B cell (primary cell): ENCODE data around the gene POMT2. TPM values are rescaled to one million over a fixed set of nuclear protein-coding genes. Genes with fewer than 3 reads are reported as not detected.

Experiments used
- ATAC-seq: fragments of 200-7000 bp; cut with Tn5 transposase; one replicate; pipeline ENCODE4 v1.10.0; 2021; ENCODE audit warnings: low read depth, mild to moderate bottlenecking, moderate number of reproducible peaks, moderate library complexity
- CTCF ChIA-PET: fragments of 350-600 bp; sonication (Branson Sonifier 250); formaldehyde crosslinking; loops from one replicate; lab custom pipeline; 2021; ENCODE audit warnings: antibody characterized with exemption, inconsistent platforms; lab: Charles Lee
- POLR2A ChIA-PET: fragments of 350-600 bp; sonication (Branson Sonifier 250); formaldehyde crosslinking; loops from one replicate; lab custom pipeline; 2021; ENCODE audit warnings: antibody characterized with exemption; lab: Charles Lee
- DNase-seq: peaks from one replicate; pipeline ENCODE4 v3.0.0; 2013
- H2AFZ ChIP-seq: 2 replicates; pipeline ENCODE4 v1.6.1; 2012; ENCODE audit warnings: mild to moderate bottlenecking, low read depth, low read length; ENCODE audit not compliant: insufficient read depth, poor library complexity, severe bottlenecking
- H3K27ac ChIP-seq, 2 donors: 1 replicate in 1 of 2; 2 replicates in 1 of 2; pipeline ENCODE4 v1.5.1; 2012 to 2013; ENCODE audit warnings: low read length in 2 of 2, mild to moderate bottlenecking in 2 of 2, moderate library complexity in 1 of 2
- H3K27me3 ChIP-seq, 4 experiments: fragments of 200-600 bp in 1 of 4; sonication (generic) in 1 of 4; replicated peaks in 1 of 4; 1 replicate in 2 of 4; 2 replicates in 2 of 4; pipeline versions ENCODE4 v1.6.1 to v1.7.0; 2013 to 2016; ENCODE audit warnings: low read length in 3 of 4, mild to moderate bottlenecking in 2 of 4, mixed read lengths in 1 of 4, moderate library complexity in 1 of 4; ENCODE audit not compliant: insufficient read depth in 4 of 4, control insufficient read depth in 3 of 4; ENCODE audit errors: control extremely low read depth in 1 of 4
- H3K36me3 ChIP-seq, 2 experiments: replicated peaks in 1 of 2; 1 replicate in 1 of 2; 2 replicates in 1 of 2; pipeline versions ENCODE4 v1.6.1 to v1.7.1; 2013; ENCODE audit warnings: low read length in 1 of 2; ENCODE audit not compliant: insufficient read depth in 2 of 2, control insufficient read depth in 1 of 2; ENCODE audit errors: control extremely low read depth in 1 of 2, extremely low read depth in 1 of 2
- H3K4me1 ChIP-seq, 2 donors: fragments of 200-600 bp in 1 of 2; sonication (generic) in 1 of 2; 1 replicate in 1 of 2; 2 replicates in 1 of 2; pipeline versions ENCODE4 v1.5.1 to v1.6.1; 2013 to 2017; ENCODE audit warnings: low read length in 2 of 2; ENCODE audit not compliant: control insufficient read depth in 2 of 2, insufficient read depth in 2 of 2
- H3K4me2 ChIP-seq: replicated peaks from 2 replicates; pipeline ENCODE3; 2012; ENCODE audit warnings: mild to moderate bottlenecking, low read depth, low read length; ENCODE audit not compliant: poor library complexity, severe bottlenecking
- H3K4me3 ChIP-seq, 5 experiments: fragments of 200-600 bp in 1 of 5; sonication (generic) in 1 of 5; 1 replicate in 3 of 5; 2 replicates in 2 of 5; pipeline versions ENCODE4 v1.5.1 to v1.7.0; 2011 to 2016; ENCODE audit warnings: low read length in 4 of 5, mild to moderate bottlenecking in 4 of 5, low read depth in 2 of 5, control low read depth in 1 of 5, moderate library complexity in 1 of 5; ENCODE audit not compliant: insufficient read depth in 1 of 5; ENCODE audit errors: control extremely low read depth in 1 of 5, extremely low read depth in 1 of 5
- H3K79me2 ChIP-seq: fragments of 200-600 bp; sonication (generic); one replicate; pipeline ENCODE4 v1.6.0; 2016; ENCODE audit warnings: low read length; ENCODE audit not compliant: control insufficient read depth, insufficient read depth
- H3K9ac ChIP-seq: fragments of 200-600 bp; sonication (generic); 2 replicates; pipeline ENCODE4 v1.6.1; 2017; ENCODE audit warnings: mild to moderate bottlenecking, low read length, moderate library complexity
- H3K9me3 ChIP-seq, 3 donors: one replicate each; pipeline versions ENCODE4 v1.6.1 to v1.7.1; 2013; ENCODE audit warnings: low read length in 2 of 3; ENCODE audit not compliant: control insufficient read depth in 2 of 3, insufficient read depth in 1 of 3; ENCODE audit errors: control extremely low read depth in 1 of 3
- H4K20me1 ChIP-seq: 2 replicates; pipeline ENCODE4 v1.6.0; 2012; ENCODE audit warnings: mild to moderate bottlenecking, low read length; ENCODE audit not compliant: insufficient read depth, control insufficient read depth, poor library complexity, severe bottlenecking
- H3K27ac Mint-ChIP-seq: one replicate; pipeline ENCODE4 v1.8.0; 2021; ENCODE audit warnings: mixed read lengths
- H3K27me3 Mint-ChIP-seq: one replicate; pipeline ENCODE4 v1.8.0; 2021; ENCODE audit warnings: mixed read lengths
- H3K4me1 Mint-ChIP-seq: one replicate; pipeline ENCODE4 v1.8.0; 2021; ENCODE audit warnings: mixed read lengths
- H3K4me3 Mint-ChIP-seq: one replicate; pipeline ENCODE4 v1.8.0; 2021; ENCODE audit warnings: mixed read lengths
- H3K9me3 Mint-ChIP-seq: one replicate; pipeline ENCODE4 v1.8.0; 2022; ENCODE audit warnings: mixed read lengths; ENCODE audit not compliant: insufficient read depth
- CTCF ChIP-seq: fragments of 200-600 bp; IDR thresholded peaks from one replicate; pipeline ENCODE4 v1.8.0; 2022; ENCODE audit warnings: antibody characterized with exemption, mild to moderate bottlenecking
- EZH2 ChIP-seq: IDR thresholded peaks from 2 replicates; pipeline ENCODE4 v1.6.1; 2012; ENCODE audit warnings: borderline replicate concordance, low read depth, mild to moderate bottlenecking, moderate library complexity, low read length; ENCODE audit not compliant: insufficient read depth, poor library complexity, severe bottlenecking
- WGBS: methylation state at CpG from one replicate; pipeline ENCODE4 v1.1.5; 2013; ENCODE audit warnings: missing lambda C conversion rate; ENCODE audit not compliant: insufficient coverage; 5-methylcytosine and 5-hydroxymethylcytosine counted together
- intact Hi-C: fragments of 100-400 bp; cut with micrococcal nuclease; formaldehyde crosslinking; loops from one replicate; pipeline ENCODE4 v1.10.0; 2022
- polyA plus RNA-seq: library from polyadenylated mRNA; depleted of rRNA; stranded (reverse); fragments of >200 nt; gene quantifications from 2 replicates; pipeline ENCODE4 v1.2.3, GENCODE V29; 2012
- total RNA-seq, 2 donors: library from RNA; stranded (reverse); fragments of 120-200 nt in 1 of 2; gene quantifications; 1 replicate in 1 of 2; 2 replicates in 1 of 2; pipeline versions ENCODE4 v1.2.3 to v1.2.4, GENCODE V29; 2013 to 2022

The POMT2 gene
- total and polyA plus RNA-seq, 2 donors (not counting 1 experiment from before 2014, with no cell fraction given), result 14.3 to 36.6 TPM

DNA sequence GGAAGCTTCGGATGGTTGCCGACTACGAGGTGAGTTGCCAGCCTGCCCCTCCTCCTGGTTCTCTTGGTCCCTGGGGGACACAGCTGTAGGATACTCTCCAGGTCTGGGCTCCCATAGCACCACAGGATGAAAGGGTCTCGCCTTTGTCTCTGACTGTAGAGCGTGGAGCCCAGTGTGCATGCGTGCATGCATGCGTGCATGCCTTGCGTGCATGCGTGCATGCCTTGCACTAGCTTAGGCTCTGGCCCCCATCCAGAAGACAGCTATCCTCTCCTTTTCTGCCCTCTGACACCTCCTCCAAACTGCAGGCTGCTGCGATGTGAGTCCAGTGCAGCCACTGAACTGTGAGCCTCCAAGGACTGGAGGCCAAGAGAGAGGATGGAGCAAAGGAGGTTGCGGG, 68.8 kb downstream of the POMT2 start:
- Histone ChIP-seq H3K36me3 (no peaks in the 10 kb centered on the region), H3K4me2 (no peak overlapping the region), H3K4me3 (no peak overlapping the region), H3K27ac (no peak overlapping the region), H3K4me1 (no peaks in the 10 kb centered on the region), H4K20me1 (no peaks in the 10 kb centered on the region), H3K79me2 (no peaks in the 10 kb centered on the region), H3K9me3 (no peaks in the 10 kb centered on the region), H3K27me3 (no peaks in the 10 kb centered on the region), H2AFZ (no peak overlapping the region), H3K9ac (no peak overlapping the region)
- Mint-ChIP-seq H3K27ac (no peak overlapping the region), H3K4me1 (no peaks in the 10 kb centered on the region), H3K9me3 (no peaks in the 10 kb centered on the region), H3K4me3 (no peak overlapping the region), H3K27me3 (no peaks in the 10 kb centered on the region)
- DNase-seq (no peak), ATAC-seq (no peak)
- intact Hi-C loops, result no loop called here
- WGBS, result 97% methylated on average over 6 of the region's 11 CpGs
- ChIA-PET CTCF (no interaction called here), POLR2A (no interaction called here)
- TF ChIP-seq CTCF, result no peak
- no peak for TF ChIP-seq EZH2

DNA sequence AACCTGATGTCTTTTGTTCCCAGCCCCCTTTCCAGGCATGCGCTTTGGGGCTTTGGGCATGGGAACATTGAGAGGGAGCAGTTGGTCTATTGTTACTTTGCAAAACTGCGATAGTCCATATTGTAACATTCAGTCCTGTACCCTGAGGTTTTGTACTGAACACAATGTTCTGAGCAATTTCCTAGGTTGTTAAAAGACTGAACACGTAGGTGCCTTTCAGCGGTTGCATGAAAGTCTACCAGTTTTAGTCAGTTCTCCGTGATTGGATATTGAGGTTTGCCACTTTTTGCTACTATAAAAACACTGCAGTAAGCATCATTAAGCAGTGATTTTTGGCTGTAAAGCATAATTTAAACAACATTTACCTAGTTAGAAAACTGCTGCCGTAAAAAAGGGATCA, 69.8 kb downstream of the POMT2 start:
- Histone ChIP-seq H3K27me3 (no peaks in the 10 kb centered on the region), H3K9me3 (no peaks in the 10 kb centered on the region), H3K36me3 (no peaks in the 10 kb centered on the region), H3K27ac (no peak overlapping the region), H3K9ac (no peak overlapping the region), H4K20me1 (no peaks in the 10 kb centered on the region), H3K79me2 (no peaks in the 10 kb centered on the region), H3K4me3 (no peak overlapping the region), H3K4me2 (no peak overlapping the region), H3K4me1 (no peaks in the 10 kb centered on the region), H2AFZ (no peak overlapping the region)
- ChIA-PET POLR2A (no interaction called here), CTCF (no interaction called here)
- ATAC-seq, result no peak
- no peak overlapping the region for H3K4me3 Mint-ChIP-seq
- no peaks in the 10 kb centered on the region for H3K9me3 Mint-ChIP-seq
- intact Hi-C loops, result no loop called here
- no peak for DNase-seq
- no peak for TF ChIP-seq CTCF
- 96% methylated on average over 3 of the region's 6 CpGs for WGBS
- no peaks in the 10 kb centered on the region for H3K27me3 Mint-ChIP-seq
- H3K27ac Mint-ChIP-seq, result no peak overlapping the region
- H3K4me1 Mint-ChIP-seq, result peaks cover 2% of the 10 kb centered on the region
